ENCODE measurements around the gene ANK3.

- no peak for TF ChIP-seq EZH2 (IDR thresholded peaks at IDR 0.05; ENCODE audit: insufficient read depth, poor library complexity, severe bottlenecking)
- TF ChIP-seq EZH2phosphoT487 (IDR thresholded peaks at IDR 0.05; ENCODE audit: insufficient read depth, low read depth) = no peak
Measured at GRCh38 chr10:60390224-60390626, 550 bp upstream of the ANK3 start.
